ENCODE results near the gene TBC1D14.

- TF ChIP-seq PAX5 (IDR thresholded peaks at IDR 0.05; ENCODE audit: insufficient read depth, low read length, severe bottlenecking) (no peak), TAF1 (IDR thresholded peaks at IDR 0.05; ENCODE audit: low read depth, low read length) (no peak), POLR2A (IDR thresholded peaks at IDR 0.05; ENCODE audit: low read depth, low read length) (no peak)
These were observed 97.7 kb downstream of the TBC1D14 start for GRCh38 chr4:7007142-7007907.

Data from GM12891 (cell line).